NB4 (cell line): Measurements from ENCODE around the gene OR51A7.

Source experiments
- DNase-seq: peaks from one replicate; pipeline ENCODE4 v3.0.0; 2010; ENCODE audit warnings: low read depth
- H3K4me3 ChIP-seq: one replicate; pipeline ENCODE4 v1.5.1; 2011; ENCODE audit warnings: mild to moderate bottlenecking, low read depth, low read length, moderate library complexity
- MYC ChIP-seq: IDR thresholded peaks from 2 replicates; pipeline ENCODE4 v1.6.1; 2011; ENCODE audit warnings: low read depth, low read length
- POLR2A ChIP-seq: IDR thresholded peaks from 2 replicates; pipeline ENCODE4 v1.6.1; 2011; ENCODE audit warnings: mild to moderate bottlenecking; ENCODE audit not compliant: insufficient read length; ENCODE audit errors: extremely low read depth
- TF ChIP-seq, protein P1 (sequence below): IDR thresholded peaks from 2 replicates; pipeline ENCODE4 v1.6.1; 2011; ENCODE audit warnings: low read depth, low read length
- TF ChIP-seq, protein P2 (sequence below): IDR thresholded peaks from one replicate; pipeline ENCODE4 v1.5.1; 2012; ENCODE audit warnings: low read depth, low read length

OR51A7 gene

DNA sequence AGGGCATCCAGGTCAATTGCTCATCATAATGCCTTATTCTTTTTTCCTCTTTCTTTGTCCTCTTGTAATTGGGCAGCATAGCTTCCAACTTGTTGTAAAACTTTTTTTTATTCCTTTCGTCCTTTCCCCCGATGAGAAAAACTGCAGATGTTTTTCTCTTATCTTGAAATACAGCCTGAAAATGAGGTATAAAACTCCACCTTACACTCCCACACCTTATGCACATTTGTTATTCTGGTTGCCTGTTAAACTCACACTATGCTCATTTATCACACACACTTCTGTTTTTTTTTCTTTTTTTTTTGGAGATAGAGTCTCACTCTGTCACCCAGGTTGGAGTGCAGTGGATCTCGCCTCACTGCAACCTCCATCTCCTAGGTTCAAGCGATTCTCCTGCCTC lies 53.8 kb downstream of the OR51A7 start:
- no peak for DNase-seq
- H3K4me3 ChIP-seq: no peak overlapping the region
- TF ChIP-seq MYC (no peak), POLR2A (no peak)
- TF ChIP-seq, protein P1, sequence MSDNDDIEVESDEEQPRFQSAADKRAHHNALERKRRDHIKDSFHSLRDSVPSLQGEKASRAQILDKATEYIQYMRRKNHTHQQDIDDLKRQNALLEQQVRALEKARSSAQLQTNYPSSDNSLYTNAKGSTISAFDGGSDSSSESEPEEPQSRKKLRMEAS: no peak
- TF ChIP-seq, protein P2, sequence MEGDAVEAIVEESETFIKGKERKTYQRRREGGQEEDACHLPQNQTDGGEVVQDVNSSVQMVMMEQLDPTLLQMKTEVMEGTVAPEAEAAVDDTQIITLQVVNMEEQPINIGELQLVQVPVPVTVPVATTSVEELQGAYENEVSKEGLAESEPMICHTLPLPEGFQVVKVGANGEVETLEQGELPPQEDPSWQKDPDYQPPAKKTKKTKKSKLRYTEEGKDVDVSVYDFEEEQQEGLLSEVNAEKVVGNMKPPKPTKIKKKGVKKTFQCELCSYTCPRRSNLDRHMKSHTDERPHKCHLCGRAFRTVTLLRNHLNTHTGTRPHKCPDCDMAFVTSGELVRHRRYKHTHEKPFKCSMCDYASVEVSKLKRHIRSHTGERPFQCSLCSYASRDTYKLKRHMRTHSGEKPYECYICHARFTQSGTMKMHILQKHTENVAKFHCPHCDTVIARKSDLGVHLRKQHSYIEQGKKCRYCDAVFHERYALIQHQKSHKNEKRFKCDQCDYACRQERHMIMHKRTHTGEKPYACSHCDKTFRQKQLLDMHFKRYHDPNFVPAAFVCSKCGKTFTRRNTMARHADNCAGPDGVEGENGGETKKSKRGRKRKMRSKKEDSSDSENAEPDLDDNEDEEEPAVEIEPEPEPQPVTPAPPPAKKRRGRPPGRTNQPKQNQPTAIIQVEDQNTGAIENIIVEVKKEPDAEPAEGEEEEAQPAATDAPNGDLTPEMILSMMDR: no peak
